Anterior cingulate cortex (tissue), 58 donors: Measurements from ENCODE around the gene EGFL8.

Experiments used
- DNase-seq, 58 donors: peaks; one replicate each; lab custom pipeline; 2025; lab: John Stamatoyannopoulos, UW

The EGFL8 gene

DNA sequence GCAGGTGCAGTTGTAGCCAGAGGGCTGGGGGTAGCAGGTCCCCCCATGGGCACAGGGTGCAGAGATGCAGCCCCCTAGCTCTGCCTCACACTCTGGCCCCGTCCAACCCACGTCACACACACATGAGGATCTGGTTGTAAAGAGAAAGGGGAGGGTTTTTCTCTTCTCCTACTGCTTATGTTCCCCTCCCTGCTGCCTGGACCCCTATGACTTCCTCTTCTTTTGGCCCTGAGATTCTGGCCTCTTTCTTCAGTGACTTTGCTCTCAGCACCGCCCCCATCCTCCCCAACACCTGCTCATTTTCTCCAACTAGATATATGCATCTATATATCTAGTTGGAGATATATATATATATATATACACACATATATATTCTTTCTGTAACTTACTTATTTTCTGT, 49.7 kb downstream of the EGFL8 start:
- DNase-seq = no peak

DNA sequence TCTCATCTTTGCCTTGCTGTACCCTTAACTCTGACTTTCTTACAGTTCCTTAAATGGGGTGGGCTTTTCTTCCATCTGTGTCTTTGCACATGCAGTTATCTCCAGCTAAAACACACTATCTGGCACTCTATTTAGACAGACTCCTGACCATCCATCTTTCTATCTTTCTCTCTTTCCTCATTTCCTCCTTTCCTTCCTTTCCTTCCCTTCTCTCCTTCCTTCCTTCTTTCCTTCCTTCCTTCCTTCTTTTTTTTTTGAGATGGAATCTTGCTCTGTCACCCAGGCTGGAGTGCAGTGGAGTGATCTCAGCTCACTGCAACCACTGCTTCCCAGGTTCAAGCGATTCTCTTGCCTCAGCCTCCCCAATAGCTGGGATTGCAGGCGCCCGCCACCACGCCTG, 51.2 kb downstream of the EGFL8 start:
- no peak for DNase-seq

DNA sequence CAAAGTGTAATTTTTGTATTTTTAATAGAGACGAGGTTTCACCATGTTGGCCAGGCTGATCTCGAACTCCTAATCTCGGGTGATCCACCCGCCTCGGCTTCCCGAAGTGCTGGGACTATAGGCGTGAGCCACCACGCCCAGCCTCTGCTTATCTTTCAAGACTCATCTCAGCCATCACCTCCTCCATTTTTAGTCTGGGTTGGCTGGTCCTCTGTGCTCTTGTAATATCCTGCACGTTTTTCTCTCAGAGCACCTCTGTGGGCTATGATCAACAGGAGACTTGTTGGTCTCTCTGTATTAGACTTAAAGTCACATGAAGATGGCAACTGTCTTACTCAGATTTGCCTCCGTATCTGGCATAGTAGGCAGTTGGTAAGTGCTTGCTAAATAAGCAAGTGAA, 51.9 kb downstream of the EGFL8 start:
- no peak for DNase-seq

DNA sequence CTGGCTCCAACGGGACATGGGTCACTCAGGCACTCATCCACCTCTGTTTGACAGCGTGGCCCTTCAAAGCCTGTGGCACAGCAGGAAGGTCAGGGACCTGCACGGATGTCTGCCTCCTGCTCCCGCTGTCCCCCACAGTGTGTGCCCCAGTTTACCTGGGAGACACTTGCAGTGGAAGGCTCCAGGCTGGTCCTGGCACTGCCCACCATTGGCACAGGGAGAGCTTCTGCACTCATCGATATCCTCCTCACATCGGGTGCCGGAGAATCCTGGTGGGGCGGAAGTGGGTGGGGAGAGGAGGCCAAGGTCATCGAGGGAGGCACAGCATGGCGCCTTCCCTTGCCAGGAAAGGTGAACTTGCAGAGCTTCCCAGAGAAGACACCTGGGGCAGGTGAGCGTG, 52.6 kb downstream of the EGFL8 start:
- DNase-seq = no peak
